LNCaP clone FGC (cell line): ENCODE results near the gene TSPYL6.
"Not testable (repeated sequence)": the region's sequence is repeated elsewhere in the genome, so short reads cannot be mapped to it uniquely, and the experiment has no call there.

ENCODE experiments used
- DNase-seq: peaks from one replicate; pipeline ENCODE4 v3.0.0-alpha.2; 2011; ENCODE audit warnings: low read depth
- H3K4me3 ChIP-seq: 2 replicates; pipeline ENCODE4 v1.5.1; 2011; ENCODE audit warnings: mild to moderate bottlenecking, low read depth, low read length, control low read depth
- TF ChIP-seq, protein P1 (sequence below): IDR thresholded peaks from 2 replicates; pipeline ENCODE4 v1.5.1; 2012; ENCODE audit warnings: mild to moderate bottlenecking; ENCODE audit not compliant: control insufficient read depth, insufficient read depth; ENCODE audit errors: extremely low read depth

The TSPYL6 gene

GRCh38 chr2:54271843-54272627, 16.0 kb upstream of the TSPYL6 start:
- TF ChIP-seq, protein P1, sequence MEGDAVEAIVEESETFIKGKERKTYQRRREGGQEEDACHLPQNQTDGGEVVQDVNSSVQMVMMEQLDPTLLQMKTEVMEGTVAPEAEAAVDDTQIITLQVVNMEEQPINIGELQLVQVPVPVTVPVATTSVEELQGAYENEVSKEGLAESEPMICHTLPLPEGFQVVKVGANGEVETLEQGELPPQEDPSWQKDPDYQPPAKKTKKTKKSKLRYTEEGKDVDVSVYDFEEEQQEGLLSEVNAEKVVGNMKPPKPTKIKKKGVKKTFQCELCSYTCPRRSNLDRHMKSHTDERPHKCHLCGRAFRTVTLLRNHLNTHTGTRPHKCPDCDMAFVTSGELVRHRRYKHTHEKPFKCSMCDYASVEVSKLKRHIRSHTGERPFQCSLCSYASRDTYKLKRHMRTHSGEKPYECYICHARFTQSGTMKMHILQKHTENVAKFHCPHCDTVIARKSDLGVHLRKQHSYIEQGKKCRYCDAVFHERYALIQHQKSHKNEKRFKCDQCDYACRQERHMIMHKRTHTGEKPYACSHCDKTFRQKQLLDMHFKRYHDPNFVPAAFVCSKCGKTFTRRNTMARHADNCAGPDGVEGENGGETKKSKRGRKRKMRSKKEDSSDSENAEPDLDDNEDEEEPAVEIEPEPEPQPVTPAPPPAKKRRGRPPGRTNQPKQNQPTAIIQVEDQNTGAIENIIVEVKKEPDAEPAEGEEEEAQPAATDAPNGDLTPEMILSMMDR, result no peak
- no peak for DNase-seq
- H3K4me3 ChIP-seq, result no peak overlapping the region

DNA sequence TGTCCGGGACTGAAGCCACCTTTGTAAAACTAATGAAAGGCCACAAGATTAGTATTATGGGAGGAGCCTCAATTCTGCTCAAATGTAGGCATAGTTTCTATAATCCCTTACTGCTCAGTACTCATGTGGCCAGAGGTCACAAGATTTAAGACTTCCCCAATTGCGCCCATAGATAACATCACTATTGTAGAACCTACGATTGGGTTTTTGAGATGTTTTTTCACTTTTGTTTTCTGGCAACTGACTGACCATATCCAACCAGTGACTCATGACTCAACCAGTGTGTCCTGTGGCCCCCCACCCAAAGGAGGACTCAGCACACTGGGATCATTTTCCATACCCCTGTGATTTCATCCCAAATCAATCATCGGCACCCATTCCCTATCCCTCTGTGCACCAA, 15.2 kb upstream of the TSPYL6 start:
- DNase-seq, result no peak
- TF ChIP-seq, protein P1, result no peak
- H3K4me3 ChIP-seq, result no peak overlapping the region

- no peak overlapping the region for H3K4me3 ChIP-seq
- no peak for DNase-seq
- TF ChIP-seq, protein P1, result no peak
Observed at GRCh38 chr2:54267577-54267976, 11.5 kb upstream of the TSPYL6 start.

DNA sequence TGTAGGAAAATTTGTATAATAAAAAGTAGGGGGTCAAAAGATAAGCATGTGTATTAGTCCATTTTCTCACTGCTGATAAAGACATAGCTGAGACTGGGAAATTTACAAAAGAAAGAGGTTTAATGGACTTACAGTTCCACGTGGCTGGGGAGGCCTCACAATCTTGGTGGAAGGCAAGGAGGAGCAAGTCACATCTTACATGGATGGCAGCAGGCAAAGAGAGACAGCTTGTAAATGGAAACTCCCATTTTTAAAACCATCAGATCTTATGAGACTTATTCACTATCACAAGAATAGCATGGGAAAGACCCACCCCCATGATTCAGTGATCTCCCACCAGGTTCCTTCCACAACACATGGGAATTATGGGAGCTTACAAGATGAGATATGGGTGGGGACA, 9.1 kb upstream of the TSPYL6 start:
- DNase-seq, result not testable (repeated sequence)

GRCh38 chr2:54262015-54262765, 6.2 kb upstream of the TSPYL6 start:
- TF ChIP-seq, protein P1, result no peak
- no peak overlapping the region for H3K4me3 ChIP-seq
- DNase-seq, result no peak

More for the DNA sequence above, 9.1 kb upstream of the TSPYL6 start:
- H3K4me3 ChIP-seq, result not testable (repeated sequence)

GRCh38 chr2:54261537-54261936, 5.5 kb upstream of the TSPYL6 start:
- H3K4me3 ChIP-seq, result no peak overlapping the region
- no peak for DNase-seq
- TF ChIP-seq, protein P1, result no peak

- no peak for DNase-seq
- TF ChIP-seq, protein P1, result no peak
- no peak overlapping the region for H3K4me3 ChIP-seq
Observed at GRCh38 chr2:54260241-54260595, 4.2 kb upstream of the TSPYL6 start.
